ENCODE data around the gene GSTT4.
"Not testable (repeated sequence)": the region's sequence is repeated elsewhere in the genome, so short reads cannot be mapped to it uniquely, and the experiment has no call there.

The GSTT4 gene

GRCh38 chr22:24024354-24024753, 19.1 kb upstream of the GSTT4 start:
- DNase-seq = no peak

- no peak for DNase-seq
Observed at GRCh38 chr22:24023204-24023789, 18.0 kb upstream of the GSTT4 start.

- DNase-seq = no peak
Observed at GRCh38 chr22:24021304-24021703, 16.1 kb upstream of the GSTT4 start.

- DNase-seq = no peak
Observed at GRCh38 chr22:24016156-24016555, 10.9 kb upstream of the GSTT4 start.

GRCh38 chr22:24011735-24012068, 6.4 kb upstream of the GSTT4 start:
- no peak for DNase-seq

- DNase-seq = no peak
Observed at GRCh38 chr22:24010018-24010391, 4.8 kb upstream of the GSTT4 start.

- DNase-seq = no peak
Observed at GRCh38 chr22:24009227-24010017, 4.2 kb upstream of the GSTT4 start.

GRCh38 chr22:24008381-24009226, 3.4 kb upstream of the GSTT4 start:
- no peak for DNase-seq

GRCh38 chr22:24008022-24008283, 2.7 kb upstream of the GSTT4 start:
- DNase-seq = no peak

- DNase-seq = no peak
Observed at GRCh38 chr22:24007253-24008021, 2.2 kb upstream of the GSTT4 start.

- DNase-seq = no peak
Observed at GRCh38 chr22:24006914-24007214, 1.6 kb upstream of the GSTT4 start.

- no peak for DNase-seq
Observed at GRCh38 chr22:24006207-24006913, 1.1 kb upstream of the GSTT4 start.

- DNase-seq = no peak
Observed at GRCh38 chr22:24003887-24004286, 1.4 kb downstream of the GSTT4 start.

- no peak for DNase-seq
Observed at GRCh38 chr22:24002851-24003250, 2.4 kb downstream of the GSTT4 start.

- no peak for DNase-seq
Observed at GRCh38 chr22:24002272-24002671, 3.0 kb downstream of the GSTT4 start.

- no peak for DNase-seq
Observed at GRCh38 chr22:24001314-24001713, 3.9 kb downstream of the GSTT4 start.

- DNase-seq = not testable (repeated sequence)
Observed at GRCh38 chr22:23999779-24000178, 5.5 kb downstream of the GSTT4 start.

- no peak for DNase-seq
Observed at GRCh38 chr22:23997092-23997491, 8.2 kb downstream of the GSTT4 start.

- DNase-seq = not testable (repeated sequence)
Observed at GRCh38 chr22:23993581-23994177, 11.6 kb downstream of the GSTT4 start.

- not testable (repeated sequence) for DNase-seq
Observed at GRCh38 chr22:23993080-23993479, 12.2 kb downstream of the GSTT4 start.

GRCh38 chr22:23989583-23990244, 15.5 kb downstream of the GSTT4 start:
- DNase-seq = not testable (repeated sequence)
